ENCODE data around the gene CDC42BPA.

- TF ChIP-seq GATA3 (IDR thresholded peaks at IDR 0.05; ENCODE audit: low read depth, low read length) (no peak), GATA2 (IDR thresholded peaks at IDR 0.05; ENCODE audit: low read depth, low read length) (no peak)
These were observed 104.1 kb downstream of the CDC42BPA start for GRCh38 chr1:227214207-227214606.

Measured in SH-SY5Y (cell line).